SHP77 (cell line): Measurements from ENCODE around the gene PRCC.
"Not testable (repeated sequence)": the region's sequence is repeated elsewhere in the genome, so short reads cannot be mapped to it uniquely, and the experiment has no call there.

ENCODE experiments used
- DNase-seq, 2 experiments: peaks; one replicate each; lab custom pipeline; 2025; lab: John Stamatoyannopoulos, UW

PRCC gene

DNA sequence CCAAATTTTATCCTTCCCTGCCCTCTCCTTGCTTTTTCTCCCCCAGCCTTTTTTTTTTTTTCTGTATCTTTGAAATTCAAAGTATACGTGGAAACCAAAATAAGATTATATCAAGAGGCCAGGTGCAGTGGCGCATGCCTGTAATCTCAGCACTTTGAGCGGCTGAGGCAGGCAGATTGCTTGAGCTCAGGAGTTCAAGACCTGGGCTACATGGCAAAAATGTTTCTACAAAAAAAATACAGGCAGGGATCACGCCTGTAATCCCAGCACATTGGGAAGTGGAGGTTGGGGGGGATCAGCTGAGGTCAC, 6.6 kb upstream of the PRCC start:
- no peak for DNase-seq

GRCh38 chr1:156765136-156765535, 2.2 kb upstream of the PRCC start:
- DNase-seq, result not testable (repeated sequence)

DNA sequence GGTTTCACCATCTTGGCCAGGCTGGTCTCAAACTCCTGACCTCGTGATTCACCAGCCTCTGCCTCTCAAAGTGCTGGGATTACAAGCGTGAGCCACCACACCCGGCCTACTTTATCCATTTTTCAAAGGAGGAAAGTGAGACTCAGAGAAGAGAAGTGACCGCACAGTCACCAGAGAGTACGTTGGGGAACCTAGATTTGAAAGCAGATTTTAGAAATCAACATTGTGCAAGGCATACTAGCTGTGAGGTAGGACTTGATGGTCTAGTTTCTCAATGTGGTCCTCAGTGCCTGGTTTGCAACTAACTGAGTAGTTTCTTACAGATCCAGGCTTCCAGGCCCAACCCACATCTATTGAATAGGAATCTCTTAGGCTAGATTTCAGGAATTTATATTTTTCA, 1.7 kb upstream of the PRCC start:
- DNase-seq, result no peak

GRCh38 chr1:156766298-156767100, 836 bp upstream of the PRCC start:
- peak in 1 of 2 experiments; percentile 63 for DNase-seq

GRCh38 chr1:156767879-156768604, 707 bp downstream of the PRCC start:
- no peak for DNase-seq

- no peak for DNase-seq
Observed at GRCh38 chr1:156768610-156769295, 1.4 kb downstream of the PRCC start.

GRCh38 chr1:156772222-156772621, 4.9 kb downstream of the PRCC start:
- no peak for DNase-seq

- no peak for DNase-seq
Observed at GRCh38 chr1:156772728-156773497, 5.6 kb downstream of the PRCC start.

- peak in 1 of 2 experiments; percentile 4 for DNase-seq
Observed at GRCh38 chr1:156773607-156774006, 6.3 kb downstream of the PRCC start.

DNA sequence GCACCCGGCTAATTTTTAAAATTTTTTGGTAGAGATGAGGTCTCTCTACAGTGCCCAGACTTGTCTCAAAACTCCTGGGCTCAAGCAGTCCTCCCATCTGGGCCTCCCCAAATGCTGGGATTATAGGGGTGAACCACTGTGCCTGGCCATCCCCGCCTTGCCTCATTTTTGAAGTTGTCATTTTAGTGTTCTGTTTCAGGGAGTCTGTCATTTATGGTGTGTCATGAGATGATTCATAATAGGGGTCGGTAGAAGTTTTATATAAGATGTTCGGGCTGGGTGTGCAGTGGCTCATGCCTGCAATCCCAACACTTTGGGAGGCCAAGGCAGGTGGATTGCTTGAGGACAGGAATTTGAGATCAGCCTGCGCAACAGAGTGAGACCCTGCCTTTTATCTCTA, 8.5 kb downstream of the PRCC start:
- DNase-seq, result no peak

DNA sequence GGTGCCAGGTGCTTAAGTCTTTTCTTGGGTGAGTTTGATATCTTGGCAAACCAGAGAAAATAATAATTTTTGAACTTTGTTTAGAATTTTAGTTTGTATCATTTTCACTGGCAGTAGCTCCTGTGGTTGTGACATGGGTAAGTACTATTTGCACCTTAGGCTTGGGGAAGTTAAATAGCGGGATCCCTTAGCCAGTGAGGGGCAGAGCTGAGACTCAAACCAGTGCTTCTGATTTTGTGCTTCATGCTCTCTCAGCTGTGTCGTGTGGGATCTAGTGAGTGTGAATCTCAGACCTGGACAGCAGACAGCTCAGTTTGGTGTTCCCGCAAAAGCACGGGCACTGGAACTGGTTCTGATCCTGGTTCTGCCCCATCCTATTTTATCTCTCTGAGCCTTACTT, 9.6 kb downstream of the PRCC start:
- no peak for DNase-seq

- DNase-seq, result no peak
Observed at GRCh38 chr1:156777573-156777972, 10.2 kb downstream of the PRCC start.

DNA sequence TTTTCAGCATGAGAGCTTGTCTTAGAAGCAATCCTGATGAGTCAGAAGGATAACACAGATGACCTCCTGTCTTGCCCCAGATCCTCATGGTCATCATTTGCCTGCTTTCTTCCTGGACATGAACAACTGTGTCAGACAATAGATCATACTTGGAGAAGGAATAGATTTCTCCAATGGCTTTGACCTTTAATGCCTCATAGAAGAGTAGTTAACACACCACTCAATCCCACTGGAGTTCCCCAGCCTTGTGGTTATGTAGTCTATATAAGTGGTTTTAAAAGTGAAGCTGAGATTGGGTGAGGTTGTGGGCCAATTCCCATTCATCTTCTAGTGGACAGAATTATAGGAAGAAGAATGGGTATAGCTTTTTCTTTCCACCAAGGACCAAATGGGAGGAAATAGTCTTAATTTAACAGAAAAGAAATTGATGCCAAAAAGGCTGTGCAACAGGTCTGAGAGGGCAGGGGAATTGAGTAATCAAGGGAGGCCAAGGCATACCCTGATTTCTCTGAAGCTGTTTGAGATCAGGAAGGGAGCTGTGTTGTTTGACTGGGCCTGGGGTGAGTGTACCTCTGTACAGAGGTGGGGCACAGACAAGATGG, 14.4 kb downstream of the PRCC start:
- no peak for DNase-seq

DNA sequence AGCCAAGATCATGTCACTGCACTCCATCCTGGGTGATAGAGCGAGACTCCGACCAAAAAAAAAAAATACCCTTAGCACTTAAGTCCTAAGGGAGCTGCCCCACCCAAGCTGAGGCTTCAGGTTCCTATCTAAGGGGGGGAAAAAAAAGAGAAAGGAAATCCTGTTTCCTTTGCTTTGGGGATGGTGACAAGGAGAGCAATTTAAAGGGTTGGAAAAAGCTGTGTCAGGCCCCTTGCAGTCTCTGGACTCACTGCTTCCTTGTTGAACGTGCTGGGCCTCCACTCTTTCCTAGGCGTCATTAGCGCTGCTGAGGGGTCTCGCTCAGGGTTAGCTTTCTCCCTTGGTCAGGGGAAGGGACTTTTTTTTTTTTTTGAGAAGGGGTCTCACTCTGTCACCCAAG, 18.1 kb downstream of the PRCC start:
- no peak for DNase-seq

GRCh38 chr1:156786640-156787039, 19.3 kb downstream of the PRCC start:
- DNase-seq, result no peak

GRCh38 chr1:156788136-156788535, 20.8 kb downstream of the PRCC start:
- DNase-seq, result no peak

GRCh38 chr1:156789621-156790318, 22.4 kb downstream of the PRCC start:
- no peak for DNase-seq

GRCh38 chr1:156794506-156795373, 27.4 kb downstream of the PRCC start:
- DNase-seq, result no peak

GRCh38 chr1:156795374-156795733, 28.0 kb downstream of the PRCC start:
- DNase-seq, result no peak

DNA sequence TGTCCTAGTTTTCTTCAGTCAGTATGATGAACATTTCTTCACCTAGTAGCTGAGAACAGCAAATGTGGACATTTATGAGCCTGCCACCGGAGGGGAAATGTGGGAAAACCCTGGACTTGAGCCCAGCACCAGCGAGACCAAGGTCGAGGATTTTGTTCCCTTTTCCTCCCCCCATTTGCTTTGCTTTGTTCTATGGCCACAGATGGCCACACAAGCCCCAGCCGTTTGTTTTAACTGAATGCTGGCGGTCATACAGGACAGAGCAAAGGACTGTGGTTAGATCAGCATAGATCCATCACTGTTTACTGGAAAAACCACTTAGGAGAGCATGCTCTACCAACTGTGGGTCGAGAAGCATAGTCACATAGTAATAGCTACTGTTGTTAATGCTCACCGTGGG, 28.5 kb downstream of the PRCC start:
- DNase-seq, result no peak
